GM19025 (cell line): ENCODE data around the gene DUS1L.

Experiments
- ATAC-seq: cut with Tn5 transposase; IDR thresholded peaks from one replicate; pipeline ENCODE4 v1.9.1; 2021; ENCODE audit warnings: mild to moderate bottlenecking, low read depth, moderate library complexity; ENCODE audit not compliant: unreplicated experiment

Gene DUS1L

DNA sequence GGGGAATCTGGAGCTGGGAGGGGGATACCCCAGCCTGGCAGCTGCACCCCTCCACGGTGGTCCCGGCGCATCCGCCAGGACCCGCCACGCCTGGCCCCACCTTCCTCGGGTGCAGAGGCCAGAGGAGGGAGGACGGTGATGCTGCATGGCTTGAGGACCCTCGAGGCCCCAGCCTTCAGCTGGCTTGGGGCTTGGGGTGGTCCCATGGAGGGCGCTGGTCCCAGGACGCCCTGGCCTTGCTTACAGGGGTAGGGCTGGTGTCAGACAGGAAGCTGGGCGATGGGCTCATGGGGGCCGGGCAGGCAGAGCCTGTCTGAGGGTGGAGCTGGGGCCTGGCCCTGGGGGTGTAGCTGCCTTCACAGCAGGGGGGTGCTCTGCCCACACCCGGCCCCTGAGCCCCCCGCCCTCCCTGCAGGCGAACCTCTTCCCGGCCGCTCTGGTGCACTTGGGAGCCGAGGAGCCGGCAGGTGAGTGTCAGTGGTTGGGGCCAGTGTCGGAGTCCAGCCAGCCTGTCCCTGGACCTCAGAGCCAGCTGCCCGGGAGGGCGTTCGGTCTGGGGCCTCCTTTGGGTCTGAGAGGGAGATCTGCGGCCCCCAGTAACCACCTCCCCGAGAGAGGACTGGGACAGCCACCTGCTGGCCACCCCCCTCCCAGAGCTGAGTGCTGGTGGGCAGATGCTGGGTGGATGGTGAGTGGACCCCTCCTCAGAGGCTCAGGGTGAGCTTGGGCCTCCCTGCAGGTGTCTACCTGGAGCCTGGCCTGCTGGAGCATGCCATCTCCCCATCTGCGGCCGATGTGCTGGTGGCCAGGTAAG, 49.3 kb downstream of the DUS1L start:
- ATAC-seq = no peak

DNA sequence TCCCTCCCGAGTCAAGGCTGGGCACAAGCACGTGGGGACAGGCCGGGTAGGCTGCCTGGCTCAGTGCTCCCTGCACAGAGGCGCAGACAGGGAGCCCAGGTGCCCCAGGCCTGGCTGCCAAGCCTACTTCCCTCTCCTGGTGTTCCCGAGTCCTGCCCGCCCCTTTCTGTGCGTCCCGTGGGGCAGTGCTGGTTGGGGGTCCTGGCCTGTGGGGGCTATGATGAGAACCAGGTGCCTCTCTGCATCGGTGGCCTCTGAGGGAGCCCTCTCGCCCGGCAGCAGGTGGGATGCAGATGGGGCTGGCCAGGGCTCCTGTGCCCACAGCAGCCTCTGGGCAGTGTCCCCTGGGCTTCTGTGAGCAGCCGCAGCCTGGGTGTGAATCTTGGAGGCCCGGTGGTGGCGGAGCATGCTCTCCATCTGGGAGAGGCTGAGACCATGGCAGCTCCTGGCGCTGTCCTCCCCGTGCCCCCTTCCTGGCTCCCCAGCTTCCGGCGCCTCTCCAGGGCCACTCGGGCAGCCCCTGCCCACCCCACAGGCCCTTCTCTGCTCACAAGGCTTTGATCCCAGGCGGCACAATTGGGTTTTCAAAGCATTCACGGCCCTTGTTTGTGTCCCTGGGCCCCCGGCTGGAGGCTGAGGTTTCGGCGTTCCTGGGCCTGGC, 50.2 kb downstream of the DUS1L start:
- no peak for ATAC-seq

DNA sequence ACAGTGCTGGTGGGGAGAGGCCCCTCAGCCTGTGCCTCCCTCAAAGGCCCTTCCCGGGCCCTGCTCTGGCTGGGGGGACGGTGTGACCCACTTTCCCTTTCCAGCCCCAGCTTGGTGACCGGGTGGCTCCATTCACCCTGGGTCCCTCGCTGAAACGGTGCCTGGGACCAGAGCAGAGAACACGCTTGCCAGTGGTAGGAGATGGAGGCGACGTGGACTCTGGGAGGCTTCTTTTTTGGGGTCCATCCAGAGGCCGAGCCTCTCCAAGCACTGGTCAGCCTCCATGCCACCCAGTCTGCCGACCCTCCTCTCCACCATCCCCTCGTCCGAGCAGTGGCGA, 50.7 kb downstream of the DUS1L start:
- ATAC-seq = no peak

DNA sequence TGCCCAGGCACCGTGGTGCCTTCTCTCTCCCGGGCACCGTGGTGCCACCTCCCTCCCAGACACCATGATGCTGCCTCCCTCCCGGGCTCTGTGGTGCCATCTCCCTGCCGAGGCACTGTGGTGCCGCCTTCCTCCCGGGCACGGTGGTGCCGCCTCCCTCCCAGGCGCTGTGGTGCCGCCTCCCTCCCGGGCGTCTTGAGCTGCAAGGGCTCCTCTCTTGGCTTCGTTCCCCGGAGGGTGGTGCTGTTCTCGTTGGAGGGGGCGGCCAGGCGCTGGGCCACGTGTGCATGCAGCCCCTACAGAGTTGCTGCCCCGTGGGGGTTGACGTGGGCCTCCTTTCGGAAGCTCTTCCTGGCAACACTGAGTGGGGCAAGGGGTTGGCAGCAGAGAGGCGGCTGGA, 51.2 kb downstream of the DUS1L start:
- no peak for ATAC-seq

DNA sequence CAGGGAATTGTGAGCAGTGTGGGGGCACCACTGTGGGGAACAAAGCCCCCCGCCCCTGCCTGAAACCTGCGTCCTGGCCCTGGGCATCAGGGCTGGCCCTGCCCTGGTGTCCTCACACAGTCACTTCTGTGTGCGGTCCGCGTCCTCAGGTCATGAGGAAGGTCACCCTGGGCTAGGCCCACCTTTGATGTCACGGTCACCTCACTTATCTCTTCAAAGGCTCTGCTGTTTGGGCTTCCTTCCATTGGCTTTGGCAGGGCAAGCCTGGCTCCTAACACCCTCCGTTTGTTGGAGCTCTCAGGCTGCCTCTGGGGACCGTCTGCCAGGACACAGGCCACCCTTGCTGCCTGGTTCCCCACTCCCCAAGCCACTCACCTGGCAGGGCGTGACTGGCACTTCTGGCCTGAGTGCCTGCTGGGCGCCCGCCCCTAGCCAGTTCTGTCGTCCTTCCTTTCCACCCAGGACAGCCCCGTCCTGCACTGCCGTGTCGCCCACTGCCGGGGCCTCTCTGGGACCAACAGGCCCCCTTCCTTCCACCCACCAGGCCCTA, 51.8 kb downstream of the DUS1L start:
- no peak for ATAC-seq

DNA sequence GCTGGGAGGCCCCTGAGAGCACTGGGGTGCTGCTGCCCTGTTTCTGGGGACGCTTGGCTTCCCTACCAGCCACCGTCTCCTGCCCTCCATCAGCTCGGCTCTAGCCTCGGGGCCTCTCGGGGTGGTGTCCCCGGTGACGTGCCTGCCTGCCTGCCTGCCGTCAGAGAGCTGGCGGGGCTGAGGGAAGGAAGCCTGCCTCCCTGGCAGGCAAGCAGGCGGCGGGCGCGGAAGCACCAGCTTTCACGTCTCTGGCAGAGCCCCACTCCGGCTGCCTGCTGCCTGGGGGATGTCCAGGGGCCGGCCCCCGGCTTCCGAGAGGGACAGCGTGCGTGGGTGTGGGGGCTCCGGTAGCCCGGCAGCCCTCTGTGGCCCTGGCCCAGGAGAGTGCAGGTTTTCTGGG, 52.3 kb downstream of the DUS1L start:
- ATAC-seq = no peak

DNA sequence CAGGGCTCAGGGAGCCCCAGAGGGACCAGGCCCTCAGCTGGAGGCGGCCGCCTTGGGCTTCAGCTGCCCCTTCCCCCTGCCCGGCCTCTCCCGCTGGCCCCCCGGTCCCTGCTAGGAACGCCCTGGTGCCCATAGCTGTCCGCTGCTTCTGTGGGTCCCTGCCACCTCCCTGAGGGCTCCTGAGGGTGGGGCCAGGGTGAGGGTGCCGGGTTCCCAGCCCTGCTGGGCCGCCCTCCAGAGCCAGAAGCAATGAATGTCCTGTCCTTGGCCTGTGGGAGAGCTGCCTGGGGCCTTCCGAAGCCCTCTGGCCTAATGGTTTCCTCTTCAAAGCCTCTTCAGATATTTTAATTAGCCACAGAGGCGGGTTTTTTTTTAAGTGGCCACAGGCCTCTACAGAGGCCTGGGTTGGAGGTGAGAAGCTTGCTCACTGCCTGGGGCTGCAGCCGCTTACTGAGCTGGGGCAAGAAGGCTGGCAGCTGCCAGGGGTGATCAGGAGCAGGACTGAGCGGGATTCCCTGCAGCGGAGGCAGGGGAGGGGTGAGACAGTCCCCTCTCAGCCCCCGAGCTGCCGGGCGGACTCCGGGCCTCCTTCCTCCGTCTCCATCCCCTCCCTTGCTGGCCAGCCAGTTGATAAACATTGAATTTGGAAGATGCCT, 52.8 kb downstream of the DUS1L start:
- ATAC-seq = no peak

DNA sequence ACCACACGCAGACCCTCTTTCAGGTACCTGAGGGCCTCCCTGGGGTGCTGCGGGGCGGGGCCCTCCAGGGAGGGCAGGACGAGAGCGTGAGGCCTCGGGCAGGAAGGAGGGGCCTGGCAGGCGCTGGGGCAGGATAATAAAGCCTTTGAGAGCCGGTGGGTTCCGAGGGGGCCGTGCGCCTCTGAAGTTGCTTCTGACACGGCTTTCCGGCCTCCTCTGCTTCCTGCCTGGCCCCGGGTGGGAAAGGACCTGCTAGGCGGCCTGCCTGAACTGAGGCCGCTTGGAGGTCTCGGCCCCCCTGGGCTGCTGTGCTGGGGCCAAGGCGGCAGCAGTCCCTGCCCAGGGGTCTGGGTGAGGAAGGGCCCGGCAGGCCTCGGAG, 53.4 kb downstream of the DUS1L start:
- ATAC-seq = no peak

DNA sequence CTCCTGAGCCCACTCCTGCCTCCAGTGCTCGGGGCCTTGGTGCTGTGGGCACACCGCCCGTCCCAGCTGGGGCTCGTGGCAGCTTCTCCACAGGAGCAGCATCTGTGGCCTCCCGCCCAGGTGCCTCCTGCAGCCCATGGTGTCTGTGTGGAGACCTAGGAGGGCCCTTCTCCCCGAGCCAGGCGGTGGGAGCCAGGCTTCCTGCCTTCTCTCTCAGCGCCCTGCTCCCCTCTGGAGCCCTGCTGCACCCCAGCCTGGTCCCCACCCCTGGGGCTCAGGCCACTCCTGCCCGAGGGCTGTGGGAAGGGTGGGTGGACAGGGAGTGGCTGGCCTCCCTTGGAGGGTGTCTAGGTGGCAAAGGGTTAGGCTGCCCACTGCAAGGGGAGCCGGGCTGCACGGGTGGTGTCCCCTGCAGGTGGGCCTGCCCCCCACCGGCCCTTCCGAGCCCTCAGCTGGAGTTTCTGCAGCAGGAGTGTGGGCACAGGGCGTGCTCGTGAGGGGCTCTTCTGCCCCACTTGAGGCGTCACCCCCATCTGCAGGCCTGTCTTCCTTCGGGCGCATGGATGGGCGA, 53.9 kb downstream of the DUS1L start:
- ATAC-seq = no peak

DNA sequence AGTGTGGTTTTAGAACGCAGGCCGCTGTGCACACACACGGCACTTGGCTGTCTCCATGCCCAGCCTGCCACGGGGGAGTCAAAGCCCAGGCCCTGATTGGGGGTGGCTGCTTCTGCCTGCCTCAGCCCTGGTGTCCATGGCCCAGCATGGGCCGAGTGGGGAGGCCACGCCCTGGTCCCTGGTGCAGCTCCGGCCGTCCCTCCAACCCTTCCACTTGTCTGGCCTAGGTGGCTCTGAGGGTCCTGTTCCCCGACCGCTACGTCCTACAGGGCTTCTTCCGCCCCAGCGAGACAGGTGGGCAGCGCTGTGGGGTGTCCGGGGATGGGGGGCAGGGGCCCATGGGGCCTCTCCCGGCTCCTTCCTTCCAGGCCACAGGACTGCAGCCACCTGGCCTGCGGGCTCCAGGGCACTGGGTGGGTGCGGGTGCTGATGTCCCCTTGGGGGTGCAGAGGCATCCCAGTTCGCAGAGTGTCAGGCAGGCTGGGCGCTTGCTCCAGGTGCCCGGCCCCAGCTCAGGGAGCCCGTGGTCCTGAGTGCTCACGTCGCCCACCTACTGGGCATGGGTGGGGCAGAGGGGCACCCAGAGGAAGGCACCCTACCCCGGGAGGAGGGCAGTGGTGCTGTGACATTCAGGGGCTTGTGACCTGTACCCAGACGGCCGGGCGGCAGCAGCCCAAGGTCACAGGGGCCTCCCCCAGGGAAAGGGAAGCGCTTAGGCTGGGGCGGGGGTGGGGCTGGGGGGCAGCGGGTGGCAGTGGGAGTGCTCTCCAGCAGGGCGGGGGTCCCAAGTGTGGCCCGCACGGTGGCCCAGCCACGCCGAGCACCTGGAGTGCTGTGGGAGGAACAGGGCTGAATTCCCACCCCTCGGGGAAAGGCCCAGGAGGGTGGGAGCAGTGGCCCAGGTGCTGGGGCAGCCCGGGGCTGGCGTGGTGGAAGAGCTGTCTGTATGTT, 54.8 kb downstream of the DUS1L start:
- ATAC-seq = no peak

DNA sequence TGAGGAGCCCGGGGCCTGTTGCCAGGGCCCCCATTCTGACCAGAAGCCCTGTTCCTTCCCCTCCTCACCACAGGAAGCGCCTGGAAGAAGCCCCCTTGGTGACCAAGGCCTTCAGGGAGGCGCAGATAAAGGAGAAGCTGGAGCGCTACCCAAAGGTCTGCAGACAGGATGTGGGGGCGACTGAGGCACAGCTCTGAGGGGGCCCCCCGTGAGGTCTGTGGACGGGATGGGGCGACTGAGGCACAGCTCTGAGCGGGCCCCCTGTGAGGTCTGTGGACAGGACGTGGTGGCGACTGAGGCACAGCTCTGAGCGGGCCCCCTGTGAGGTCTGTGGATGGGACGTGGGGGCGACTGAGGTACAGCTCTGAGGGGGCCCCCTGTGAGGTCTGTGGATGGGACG, 56.2 kb downstream of the DUS1L start:
- ATAC-seq = no peak

DNA sequence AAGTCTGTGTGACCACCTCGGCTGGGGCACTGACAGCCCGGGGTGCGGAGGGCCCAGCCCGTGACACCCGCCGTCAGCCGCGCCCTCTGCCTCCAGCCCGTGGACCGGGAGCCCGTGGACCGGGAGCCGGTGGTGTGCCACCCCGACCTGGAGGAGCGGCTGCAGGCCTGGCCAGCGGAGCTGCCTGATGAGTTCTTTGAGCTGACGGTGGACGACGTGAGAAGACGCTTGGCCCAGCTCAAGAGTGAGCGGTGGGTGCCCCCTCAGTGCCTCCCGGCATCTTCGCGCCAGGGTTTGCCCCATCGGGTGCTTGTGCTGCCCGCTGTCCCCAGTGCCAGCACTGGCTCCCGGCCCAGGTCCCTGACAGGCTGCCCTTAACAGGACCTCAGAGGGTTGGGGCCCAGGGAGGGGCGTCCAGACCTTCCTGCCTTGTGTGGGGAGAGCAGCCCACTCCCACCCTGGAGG, 56.6 kb downstream of the DUS1L start:
- no peak for ATAC-seq

DNA sequence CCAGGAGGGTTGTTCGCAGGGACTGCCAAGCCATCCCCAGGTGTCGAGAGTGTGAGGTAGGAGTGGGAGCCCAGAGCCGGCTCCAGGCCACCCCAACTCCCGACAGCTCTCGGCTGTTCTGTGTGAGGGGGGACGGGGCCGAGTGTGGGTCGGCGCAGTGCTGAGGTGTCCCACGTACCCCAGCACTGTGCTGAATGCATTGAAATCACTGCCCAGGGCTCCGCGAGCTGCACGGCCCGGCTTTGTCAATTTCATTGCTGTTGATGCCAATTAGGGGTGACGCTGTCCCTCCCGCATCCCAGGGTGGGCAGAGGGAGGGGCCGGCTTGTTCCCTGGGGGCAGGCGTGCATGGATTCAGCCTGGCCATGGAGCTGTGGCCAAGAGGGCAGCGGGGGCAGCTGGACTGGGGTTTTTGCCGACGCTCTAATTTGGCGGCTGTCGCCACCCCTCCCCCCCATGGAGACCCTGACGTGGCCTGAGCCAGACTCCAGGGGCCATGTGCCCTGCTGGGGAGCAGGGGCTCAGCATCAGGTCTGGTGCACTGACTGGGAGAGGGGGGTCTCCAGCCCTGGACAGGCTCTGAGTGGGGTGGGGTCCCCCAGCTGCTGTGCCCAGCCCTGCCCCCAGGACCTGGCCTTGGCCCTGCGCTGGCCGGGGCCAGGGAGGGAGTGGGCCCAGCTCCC, 57.2 kb downstream of the DUS1L start:
- no peak for ATAC-seq
